Measurements from ENCODE around the gene SLC35B3.
"Not testable (repeated sequence)": the region's sequence is repeated elsewhere in the genome, so short reads cannot be mapped to it uniquely, and the experiment has no call there.

Gene SLC35B3

GRCh38 chr6:8435093-8435844 lies at the start of gene SLC35B3:
Gene SLC35B3 (minus strand): TSS chr6:8435545.
- peak; percentile 96 for DNase-seq

DNA sequence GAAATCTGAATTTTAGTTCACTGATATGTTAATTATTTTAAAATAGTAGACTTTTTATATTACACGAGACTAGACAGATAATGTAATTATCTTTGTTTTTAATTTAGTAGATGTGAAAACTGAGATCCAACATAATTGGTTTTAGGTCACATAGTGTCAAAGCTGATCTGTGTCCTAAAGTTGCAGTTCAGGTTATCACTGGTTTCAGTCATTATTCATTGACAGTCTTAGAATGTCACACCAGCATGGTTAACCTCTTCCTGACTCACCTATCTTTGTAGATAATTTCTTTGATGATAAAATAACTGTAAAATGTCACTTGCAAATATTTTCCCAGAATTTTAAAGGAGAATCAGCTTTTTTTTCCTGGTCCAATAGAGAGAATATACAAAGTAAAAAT lies 48.3 kb upstream of the SLC35B3 start:
- DNase-seq = no peak

DNA sequence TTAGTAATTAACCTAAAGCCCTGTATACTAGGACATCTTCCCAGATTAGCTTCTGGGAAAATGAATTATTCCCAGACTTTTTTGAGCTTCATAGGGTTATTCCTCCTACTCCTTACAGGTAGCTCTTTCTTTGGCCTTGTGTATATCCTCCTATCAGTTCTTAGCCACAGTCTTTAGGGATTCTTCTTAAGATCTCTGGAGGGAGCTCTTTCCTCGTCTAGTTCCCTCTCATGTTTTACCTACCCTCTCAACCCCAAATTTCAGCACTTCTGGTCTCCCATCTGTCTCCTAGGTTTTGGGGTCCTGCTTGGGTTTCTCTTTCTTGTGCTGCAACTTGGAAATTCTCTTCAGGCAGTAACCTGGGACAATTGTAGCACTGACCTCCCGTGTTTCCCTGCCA lies 46.4 kb upstream of the SLC35B3 start:
- DNase-seq = no peak

GRCh38 chr6:8478418-8478817 lies 43.1 kb upstream of the SLC35B3 start:
- DNase-seq = no peak

GRCh38 chr6:8476656-8477055 lies 41.3 kb upstream of the SLC35B3 start:
- no peak for DNase-seq

GRCh38 chr6:8468552-8469356 lies 33.4 kb upstream of the SLC35B3 start:
- DNase-seq = no peak

DNA sequence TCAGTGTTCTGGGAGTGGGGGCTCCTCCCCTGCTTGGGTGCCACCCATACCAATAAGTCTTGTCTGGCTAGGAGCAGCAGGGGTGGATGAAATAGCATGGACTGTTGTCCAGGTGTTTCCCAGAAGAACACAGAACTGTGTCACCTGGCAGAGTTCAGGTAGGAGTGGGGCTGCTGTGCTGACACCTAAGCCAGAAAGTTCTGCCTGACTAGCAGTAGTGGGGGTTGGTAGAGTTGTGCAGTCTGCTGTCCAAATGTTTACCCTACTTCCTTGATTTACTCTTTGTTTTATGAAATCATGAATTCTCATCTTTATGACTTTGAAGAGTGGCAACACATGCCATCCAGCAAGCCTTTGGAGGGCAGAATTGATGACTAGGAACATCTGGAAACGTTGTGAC lies 27.3 kb upstream of the SLC35B3 start:
- no peak for DNase-seq

DNA sequence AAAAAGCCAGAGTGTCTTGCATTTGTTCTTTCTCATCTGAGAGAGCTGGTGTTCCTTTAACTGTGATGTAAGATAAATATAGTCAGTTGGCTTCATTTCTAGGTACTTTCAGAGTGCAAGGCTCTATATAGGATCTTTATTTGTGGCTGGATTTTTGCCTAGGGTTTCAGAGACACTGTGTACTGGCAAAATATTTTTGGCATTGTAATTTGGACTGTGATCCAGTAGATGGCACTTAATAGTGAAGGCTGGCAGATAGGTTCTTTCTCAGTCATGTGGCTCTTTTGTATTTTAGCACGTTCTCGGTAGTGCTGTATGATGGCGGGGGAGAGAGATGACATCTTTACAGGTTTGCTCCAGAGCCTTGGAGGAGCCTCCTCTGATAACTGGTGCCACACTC lies 26.8 kb upstream of the SLC35B3 start:
- DNase-seq = no peak

GRCh38 chr6:8446391-8446790 lies 11.0 kb upstream of the SLC35B3 start:
- no peak for DNase-seq

DNA sequence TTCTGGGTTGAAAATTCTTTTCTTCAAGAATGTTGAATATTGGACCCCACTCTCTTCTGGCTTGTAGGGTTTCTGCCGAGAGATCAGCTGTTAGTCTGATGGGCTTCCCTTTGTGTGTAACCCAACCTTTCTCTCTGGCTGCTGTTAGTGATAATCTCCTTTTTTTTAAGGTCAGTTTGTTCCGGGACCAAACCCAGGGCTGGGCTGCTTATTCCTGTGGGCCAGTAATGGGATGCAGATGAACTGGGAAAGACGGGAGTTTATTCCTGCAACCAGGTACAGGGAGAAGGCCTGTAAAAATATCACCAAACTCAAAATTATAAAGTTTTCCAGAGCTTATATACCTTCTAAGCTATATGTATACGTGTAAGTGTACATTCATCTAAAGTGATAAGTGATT lies 10.6 kb upstream of the SLC35B3 start:
- DNase-seq = not testable (repeated sequence)

GRCh38 chr6:8442150-8442549 lies 6.8 kb upstream of the SLC35B3 start:
- DNase-seq = no peak

- DNase-seq = no peak
These were observed 6.1 kb upstream of the SLC35B3 start for GRCh38 chr6:8441452-8441851.

- DNase-seq = no peak
These were observed 4.4 kb upstream of the SLC35B3 start for GRCh38 chr6:8439601-8440268.

- no peak for DNase-seq
These were observed 2.5 kb upstream of the SLC35B3 start for GRCh38 chr6:8437813-8438212.

DNA sequence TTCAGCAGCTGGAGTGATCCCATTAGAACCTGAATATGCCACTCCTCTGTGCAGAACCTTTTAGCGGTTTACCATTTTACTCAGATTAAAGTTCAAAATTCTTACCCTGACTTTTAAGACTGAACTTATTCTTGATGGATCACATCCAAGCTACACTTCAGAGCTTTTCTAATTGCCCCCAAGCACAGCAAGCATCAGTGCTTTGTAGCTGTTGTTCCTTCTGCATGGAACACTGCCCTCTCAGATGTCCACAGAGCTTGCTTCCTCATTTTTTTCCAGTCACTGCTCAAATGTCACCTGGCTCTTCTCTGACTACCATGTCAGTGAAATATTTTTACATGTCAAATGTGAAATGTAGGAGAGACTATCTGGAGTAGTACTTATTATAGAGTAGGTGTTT lies 1.6 kb upstream of the SLC35B3 start:
- no peak for DNase-seq

DNA sequence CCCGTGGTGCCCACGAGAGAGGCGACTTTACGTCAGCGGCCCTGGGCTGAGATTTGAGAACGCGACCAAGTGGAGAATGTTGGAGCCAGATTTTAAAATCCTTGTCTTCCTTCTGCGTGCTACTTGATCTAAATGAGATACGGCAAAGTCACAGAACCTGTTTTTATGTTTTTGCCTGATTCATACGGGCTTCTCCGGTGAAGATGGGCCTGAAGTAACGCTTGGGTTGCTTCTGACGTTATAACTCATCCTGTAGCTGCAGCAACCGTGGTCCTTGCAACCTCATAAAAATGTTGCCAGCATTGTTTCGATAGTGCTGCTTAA lies 462 bp upstream of the SLC35B3 start:
- DNase-seq = no peak

- DNase-seq = no peak
These were observed 635 bp downstream of the SLC35B3 start for GRCh38 chr6:8434727-8435092.

DNA sequence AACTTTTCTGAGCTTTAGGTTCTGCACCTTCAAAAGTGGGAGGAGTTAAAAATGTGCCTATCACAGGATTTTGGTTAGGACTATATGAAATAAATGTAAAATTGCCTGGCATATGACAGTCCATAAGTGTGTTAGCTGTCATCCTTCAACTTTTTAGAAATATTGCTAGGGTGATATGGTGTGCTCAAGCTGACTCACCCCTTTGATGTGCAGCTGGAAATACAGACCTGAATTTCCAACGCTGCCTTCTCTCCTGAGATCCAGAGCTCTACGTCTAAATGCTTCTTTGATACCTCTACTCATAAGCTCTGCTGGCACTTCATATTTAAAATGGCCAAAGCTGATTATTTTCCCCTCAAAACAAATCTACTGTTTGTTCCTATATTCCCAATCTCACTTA lies 2.7 kb downstream of the SLC35B3 start:
- DNase-seq = no peak

GRCh38 chr6:8429821-8430220 lies 5.5 kb downstream of the SLC35B3 start:
- DNase-seq = no peak

DNA sequence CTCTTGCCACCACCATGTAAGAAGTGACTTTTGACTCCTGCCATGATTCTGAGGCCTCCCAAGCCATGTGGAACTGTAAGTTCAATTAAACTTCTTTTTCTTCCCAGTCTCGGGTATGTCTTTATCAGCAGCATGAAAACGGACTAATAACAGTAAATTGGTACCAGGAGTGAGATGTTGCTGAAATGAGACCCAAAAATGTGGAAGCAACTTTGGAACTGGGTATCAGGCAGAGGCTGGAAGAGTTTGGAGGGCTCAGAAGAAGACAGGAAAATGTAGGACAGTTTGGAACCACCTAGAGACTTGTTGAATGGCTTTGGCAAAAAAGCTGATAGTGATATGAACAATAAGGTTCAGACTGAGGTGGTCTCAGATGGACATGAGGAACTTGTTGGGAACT lies 8.8 kb downstream of the SLC35B3 start:
- DNase-seq = not testable (repeated sequence)

GRCh38 chr6:8420031-8420588 lies 15.2 kb downstream of the SLC35B3 start:
- no peak for DNase-seq

GRCh38 chr6:8415913-8416312 lies 19.4 kb downstream of the SLC35B3 start:
- DNase-seq = no peak

- DNase-seq = no peak
These were observed 20.1 kb downstream of the SLC35B3 start for GRCh38 chr6:8415280-8415679.

DNA sequence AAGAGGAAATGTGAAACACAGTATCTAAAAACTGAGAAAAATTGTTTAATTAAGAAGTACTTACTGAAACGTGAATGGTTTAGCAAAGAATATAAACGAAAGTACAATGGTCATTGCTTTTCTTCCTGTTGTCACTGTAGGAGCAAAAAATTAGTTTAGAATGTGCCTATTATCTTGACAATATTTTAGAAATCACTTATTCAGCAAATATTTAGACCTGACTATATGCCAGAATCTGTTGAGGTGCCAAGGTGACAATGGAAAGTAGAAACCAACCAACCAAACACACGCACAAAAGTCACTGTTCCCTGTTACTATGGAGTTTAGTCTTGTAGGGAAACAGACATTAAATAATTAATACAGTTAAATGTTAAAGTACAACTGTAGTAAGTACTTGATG lies 20.5 kb downstream of the SLC35B3 start:
- no peak for DNase-seq

Data from CD4-positive, alpha-beta T cell treated with Interleukin-15 for 1 hour (primary cell).